Mesendoderm (in vitro differentiated cells): ENCODE data around the gene PFKL.

Experiments
- DNase-seq: peaks from one replicate; pipeline ENCODE4 v3.0.0; 2013
- H2AK5ac ChIP-seq: 2 replicates; pipeline ENCODE4 v1.6.1; 2013; ENCODE audit warnings: low read length, inconsistent platforms
- H2BK120ac ChIP-seq: 2 replicates; pipeline ENCODE4 v1.6.1; 2013; ENCODE audit warnings: low read depth, mild to moderate bottlenecking, low read length, moderate library complexity, mixed read lengths
- H2BK15ac ChIP-seq: replicated peaks from 2 replicates; pipeline ENCODE4 v1.6.1; 2013; ENCODE audit warnings: low read depth, mild to moderate bottlenecking, moderate library complexity
- H2BK5ac ChIP-seq: 2 replicates; pipeline ENCODE4 v1.6.1; 2013; ENCODE audit warnings: low read length, inconsistent platforms
- H3K18ac ChIP-seq: 2 replicates; pipeline ENCODE4 v1.6.1; 2013; ENCODE audit warnings: mild to moderate bottlenecking, low read length, mixed read lengths
- H3K23ac ChIP-seq: one replicate; pipeline ENCODE4 v1.6.1; 2013; ENCODE audit warnings: low read length
- H3K27ac ChIP-seq: 2 replicates; pipeline ENCODE4 v1.5.1; 2013; ENCODE audit warnings: low read depth, mild to moderate bottlenecking, inconsistent platforms, low read length, moderate library complexity
- H3K27me3 ChIP-seq: 2 replicates; pipeline ENCODE4 v1.6.1; 2013; ENCODE audit warnings: low read length, control low read depth, mild to moderate bottlenecking, inconsistent platforms; ENCODE audit not compliant: insufficient read depth, poor library complexity
- H3K36me3 ChIP-seq: 2 replicates; pipeline ENCODE4 v1.6.1; 2013; ENCODE audit warnings: low read length, inconsistent platforms; ENCODE audit not compliant: control insufficient read depth, insufficient read depth
- H3K4ac ChIP-seq: one replicate; pipeline ENCODE4 v1.6.1; 2013; ENCODE audit warnings: low read depth, mild to moderate bottlenecking, low read length, moderate library complexity
- H3K4me1 ChIP-seq: 2 replicates; pipeline ENCODE4 v1.6.1; 2013; ENCODE audit warnings: low read depth, low read length, inconsistent platforms; ENCODE audit not compliant: control insufficient read depth
- H3K4me2 ChIP-seq: 2 replicates; pipeline ENCODE4 v1.6.1; 2013; ENCODE audit warnings: low read length
- H3K4me3 ChIP-seq: 2 replicates; pipeline ENCODE4 v1.5.1; 2013; ENCODE audit warnings: mild to moderate bottlenecking, low read length
- H3K56ac ChIP-seq: one replicate; pipeline ENCODE4 v1.6.1; 2013; ENCODE audit warnings: low read length
- H3K79me1 ChIP-seq: 2 replicates; pipeline ENCODE4 v1.6.1; 2013; ENCODE audit warnings: low read length, inconsistent platforms
- H3K79me2 ChIP-seq: 2 replicates; pipeline ENCODE4 v1.6.1; 2013; ENCODE audit warnings: mild to moderate bottlenecking, low read length; ENCODE audit not compliant: control insufficient read depth, insufficient read depth
- H3K9ac ChIP-seq: 2 replicates; pipeline ENCODE4 v1.6.1; 2013; ENCODE audit warnings: low read length, inconsistent platforms
- H4K5ac ChIP-seq: one replicate; pipeline ENCODE4 v1.6.1; 2013; ENCODE audit warnings: low read length
- H4K8ac ChIP-seq: one replicate; pipeline ENCODE4 v1.6.1; 2013; ENCODE audit warnings: low read depth, mild to moderate bottlenecking, control low read depth, low read length, moderate library complexity
- WGBS: extraction: QIAGEN DNeasy Blood & Tissue Kit; methylation state at CpG from one replicate; pipeline ENCODE4 v1.1.7; 2013; ENCODE audit warnings: low lambda C conversion rate, missing lambda C conversion rate; ENCODE audit not compliant: insufficient coverage; ENCODE audit errors: extremely low coverage; 5-methylcytosine and 5-hydroxymethylcytosine counted together

Gene PFKL

GRCh38 chr21:44349416-44349846 is 49.6 kb downstream of the PFKL start:
- Histone ChIP-seq H2AK5ac (no peak overlapping the region), H3K4me2 (no peak overlapping the region), H3K56ac (peak overlapping the region; percentile 73), H3K27ac (no peak overlapping the region), H4K8ac (no peak overlapping the region), H4K5ac (no peak overlapping the region), H3K9ac (no peak overlapping the region), H3K79me2 (no peaks in the 10 kb centered on the region), H3K27me3 (no peaks in the 10 kb centered on the region), H3K4ac (no peak overlapping the region), H3K23ac (no peak overlapping the region), H3K79me1 (no peaks in the 10 kb centered on the region), H3K36me3 (no peaks in the 10 kb centered on the region), H3K18ac (no peak overlapping the region), H2BK120ac (no peak overlapping the region), H3K4me1 (peaks cover 6% of the 10 kb centered on the region), H3K4me3 (no peak overlapping the region), H2BK5ac (no peak overlapping the region), H2BK15ac (no peak overlapping the region)
- DNase-seq, result no peak
- no CpG with 5 or more reads among the region's 12 CpGs for WGBS

- H3K56ac ChIP-seq, result peak overlapping the region; percentile 73
- no peak overlapping the region for H3K23ac ChIP-seq
- no peak overlapping the region for H3K9ac ChIP-seq
- no peak overlapping the region for H2BK120ac ChIP-seq
- no peak overlapping the region for H2BK15ac ChIP-seq
- H3K4me1 ChIP-seq, result peaks cover 6% of the 10 kb centered on the region
- no peak overlapping the region for H3K4me2 ChIP-seq
- no peaks in the 10 kb centered on the region for H3K79me1 ChIP-seq
- WGBS, result no CpG with 5 or more reads among the region's 113 CpGs
- no peak overlapping the region for H3K4me3 ChIP-seq
- no peak overlapping the region for H2BK5ac ChIP-seq
- H4K8ac ChIP-seq, result no peak overlapping the region
- no peak overlapping the region for H3K27ac ChIP-seq
- no peaks in the 10 kb centered on the region for H3K27me3 ChIP-seq
- no peak for DNase-seq
- no peak overlapping the region for H3K4ac ChIP-seq
- H3K79me2 ChIP-seq, result no peaks in the 10 kb centered on the region
- H3K18ac ChIP-seq, result peak overlapping the region; percentile 9
- no peaks in the 10 kb centered on the region for H3K36me3 ChIP-seq
- H4K5ac ChIP-seq, result no peak overlapping the region
- no peak overlapping the region for H2AK5ac ChIP-seq
Measured at GRCh38 chr21:44349847-44350772, 50.3 kb downstream of the PFKL start.

- Histone ChIP-seq H3K9ac (no peak overlapping the region), H3K27me3 (no peaks in the 10 kb centered on the region), H3K23ac (no peak overlapping the region), H4K8ac (no peak overlapping the region), H2BK5ac (no peak overlapping the region), H3K36me3 (no peaks in the 10 kb centered on the region), H3K4me2 (no peak overlapping the region), H4K5ac (no peak overlapping the region), H3K4ac (no peak overlapping the region), H3K79me1 (no peaks in the 10 kb centered on the region), H3K79me2 (no peaks in the 10 kb centered on the region), H2AK5ac (no peak overlapping the region), H3K27ac (no peak overlapping the region), H2BK15ac (no peak overlapping the region), H3K18ac (peak overlapping the region; percentile 2), H3K4me1 (no peaks in the 10 kb centered on the region), H3K4me3 (no peak overlapping the region), H2BK120ac (no peak overlapping the region), H3K56ac (peak overlapping the region; percentile 42)
- no CpG with 5 or more reads among the region's 42 CpGs for WGBS
- no peak for DNase-seq
Measured at GRCh38 chr21:44350773-44351481, 51.1 kb downstream of the PFKL start.

GRCh38 chr21:44351535-44352252 is 51.8 kb downstream of the PFKL start:
- H4K5ac ChIP-seq, result no peak overlapping the region
- H3K36me3 ChIP-seq, result no peaks in the 10 kb centered on the region
- DNase-seq, result no peak
- no peak overlapping the region for H2BK15ac ChIP-seq
- H3K27me3 ChIP-seq, result no peaks in the 10 kb centered on the region
- peak overlapping the region; percentile 15 for H3K56ac ChIP-seq
- no peak overlapping the region for H3K9ac ChIP-seq
- no peaks in the 10 kb centered on the region for H3K79me1 ChIP-seq
- WGBS, result no CpG with 5 or more reads among the region's 18 CpGs
- no peak overlapping the region for H2BK120ac ChIP-seq
- no peak overlapping the region for H3K23ac ChIP-seq
- no peak overlapping the region for H3K18ac ChIP-seq
- no peak overlapping the region for H3K27ac ChIP-seq
- H2AK5ac ChIP-seq, result no peak overlapping the region
- H3K79me2 ChIP-seq, result no peaks in the 10 kb centered on the region
- no peak overlapping the region for H3K4me2 ChIP-seq
- H4K8ac ChIP-seq, result no peak overlapping the region
- H3K4ac ChIP-seq, result no peak overlapping the region
- H3K4me3 ChIP-seq, result no peak overlapping the region
- no peaks in the 10 kb centered on the region for H3K4me1 ChIP-seq
- H2BK5ac ChIP-seq, result no peak overlapping the region

GRCh38 chr21:44352253-44352860 is 52.5 kb downstream of the PFKL start:
- Histone ChIP-seq H2BK120ac (no peak overlapping the region), H3K36me3 (no peaks in the 10 kb centered on the region), H3K79me2 (no peaks in the 10 kb centered on the region), H3K27me3 (no peaks in the 10 kb centered on the region), H2BK5ac (no peak overlapping the region), H2BK15ac (no peak overlapping the region), H3K27ac (no peak overlapping the region), H3K23ac (no peak overlapping the region), H4K8ac (no peak overlapping the region), H4K5ac (no peak overlapping the region), H3K4ac (no peak overlapping the region), H3K18ac (no peak overlapping the region), H3K4me1 (no peaks in the 10 kb centered on the region), H3K9ac (no peak overlapping the region), H3K4me2 (no peak overlapping the region), H3K79me1 (no peaks in the 10 kb centered on the region), H3K56ac (no peak overlapping the region), H3K4me3 (no peak overlapping the region), H2AK5ac (no peak overlapping the region)
- no peak for DNase-seq
- WGBS, result no CpG with 5 or more reads among the region's 17 CpGs
